ENCODE results near the gene CPVL.

CPVL gene

GRCh38 chr7:29154076-29154475 lies 7.7 kb upstream of the CPVL start:
- no peak for DNase-seq (ENCODE audit: low read depth)

GRCh38 chr7:29150856-29151255 lies 4.5 kb upstream of the CPVL start:
- no peak for DNase-seq (ENCODE audit: low read depth)

- DNase-seq (ENCODE audit: low read depth): no peak
These were observed 2.7 kb upstream of the CPVL start for GRCh38 chr7:29149036-29149435.

- no peak for DNase-seq (ENCODE audit: low read depth)
These were observed 1.5 kb upstream of the CPVL start for GRCh38 chr7:29147821-29148220.

GRCh38 chr7:29146888-29147609 lies 712 bp upstream of the CPVL start:
- DNase-seq (ENCODE audit: low read depth): no peak

- DNase-seq (ENCODE audit: low read depth): no peak
These were observed 732 bp downstream of the CPVL start for GRCh38 chr7:29145553-29146056.

GRCh38 chr7:29143751-29144150 lies 2.6 kb downstream of the CPVL start:
- DNase-seq (ENCODE audit: low read depth): no peak

- DNase-seq (ENCODE audit: low read depth): no peak
These were observed 4.2 kb downstream of the CPVL start for GRCh38 chr7:29142021-29142727.

- DNase-seq (ENCODE audit: low read depth): no peak
These were observed 5.4 kb downstream of the CPVL start for GRCh38 chr7:29140873-29141468.

GRCh38 chr7:29139796-29140195 lies 6.5 kb downstream of the CPVL start:
- DNase-seq (ENCODE audit: low read depth): no peak

- DNase-seq (ENCODE audit: low read depth): no peak
These were observed 7.1 kb downstream of the CPVL start for GRCh38 chr7:29139191-29139590.

GRCh38 chr7:29138588-29138987 lies 7.7 kb downstream of the CPVL start:
- DNase-seq (ENCODE audit: low read depth): no peak

- DNase-seq (ENCODE audit: low read depth): no peak
These were observed 10.5 kb downstream of the CPVL start for GRCh38 chr7:29135846-29136245.

- no peak for DNase-seq (ENCODE audit: low read depth)
These were observed 13.4 kb downstream of the CPVL start for GRCh38 chr7:29132980-29133379.

GRCh38 chr7:29131678-29132077 lies 14.7 kb downstream of the CPVL start:
- no peak for DNase-seq (ENCODE audit: low read depth)

GRCh38 chr7:29130096-29130495 lies 16.2 kb downstream of the CPVL start:
- DNase-seq (ENCODE audit: low read depth): no peak

GRCh38 chr7:29127527-29127926 lies 18.8 kb downstream of the CPVL start:
- DNase-seq (ENCODE audit: low read depth): no peak

- DNase-seq (ENCODE audit: low read depth): no peak
These were observed 19.5 kb downstream of the CPVL start for GRCh38 chr7:29126804-29127203.

- no peak for DNase-seq (ENCODE audit: low read depth)
These were observed 22.6 kb downstream of the CPVL start for GRCh38 chr7:29123626-29124190.

GRCh38 chr7:29122759-29123158 lies 23.6 kb downstream of the CPVL start:
- no peak for DNase-seq (ENCODE audit: low read depth)

GRCh38 chr7:29122081-29122480 lies 24.3 kb downstream of the CPVL start:
- no peak for DNase-seq (ENCODE audit: low read depth)

GRCh38 chr7:29120955-29121354 lies 25.4 kb downstream of the CPVL start:
- no peak for DNase-seq (ENCODE audit: low read depth)

GRCh38 chr7:29119538-29119937 lies 26.8 kb downstream of the CPVL start:
- DNase-seq (ENCODE audit: low read depth): no peak
